Thyroid gland (tissue), 4 donors: ENCODE measurements around the gene RNF40. TPM values are rescaled to one million over a fixed set of nuclear protein-coding genes. Genes with fewer than 3 reads are reported as not detected.
"Not testable (repeated sequence)": the region's sequence is repeated elsewhere in the genome, so short reads cannot be mapped to it uniquely, and the experiment has no call there.

Source experiments
- DNase-seq, 2 donors: peaks; one replicate each; pipeline ENCODE4 v3.0.0-alpha.2; 2019
- H3K27ac ChIP-seq, 3 donors: fragments of 200-600 bp; sonication (generic); 1 replicate in 2 of 3; 2 replicates in 1 of 3; pipeline ENCODE4 v1.5.1; 2016 to 2019; ENCODE audit warnings: mild to moderate bottlenecking in 1 of 3, moderate library complexity in 1 of 3
- H3K27me3 ChIP-seq: fragments of 200-600 bp; sonication (generic); one replicate; pipeline ENCODE4 v1.5.1; 2019
- H3K36me3 ChIP-seq, 2 donors: fragments of 200-600 bp; sonication (generic); one replicate each; pipeline ENCODE4 v1.5.1; 2016 to 2019
- H3K4me1 ChIP-seq, 2 donors: fragments of 200-600 bp; sonication (generic); one replicate each; pipeline ENCODE4 v1.5.1; 2017 to 2019
- H3K4me3 ChIP-seq, 3 donors: fragments of 200-600 bp; sonication (generic); replicated peaks in 1 of 3; 1 replicate in 2 of 3; 2 replicates in 1 of 3; pipeline ENCODE4 v1.5.1; 2016; ENCODE audit warnings: mild to moderate bottlenecking in 1 of 3
- H3K9me3 ChIP-seq: fragments of 200-600 bp; sonication (generic); one replicate; pipeline ENCODE4 v1.5.1; 2017
- POLR2A ChIP-seq, 2 donors: fragments of 450-650 bp; IDR thresholded peaks; one replicate each; pipeline ENCODE4 v1.6.1; 2017; ENCODE audit warnings: antibody characterized with exemption in 2 of 2, mild to moderate bottlenecking in 2 of 2, moderate library complexity in 1 of 2
- WGBS, 2 donors: methylation state at CpG; one replicate each; pipeline ENCODE4 v1.1.5; 2017; 5-methylcytosine and 5-hydroxymethylcytosine counted together
- intact Hi-C: fragments of 100-400 bp; cut with DNase I; formaldehyde crosslinking; loops from one replicate; pipeline ENCODE4 v1.15.1; 2023
- total RNA-seq, 4 donors: library from RNA; depleted of rRNA; stranded (reverse); fragments of >200 nt; gene quantifications; one replicate each; pipeline ENCODE4 v1.2.3, GENCODE V29; 2016
- TF ChIP-seq, protein P1 (sequence below), 6 experiments: fragments of 200-600 bp in 3 of 6; fragments of 450-650 bp in 3 of 6; sonication (generic) in 3 of 6; IDR thresholded peaks; one replicate each; pipeline ENCODE4 v1.5.1; 2016 to 2019; ENCODE audit warnings: antibody characterized with exemption in 6 of 6, mild to moderate bottlenecking in 2 of 6, inconsistent platforms in 1 of 6, moderate library complexity in 1 of 6

The RNF40 gene
- total RNA-seq, 4 donors from 2014 or later, result 105 to 147 (median 113) TPM

DNA sequence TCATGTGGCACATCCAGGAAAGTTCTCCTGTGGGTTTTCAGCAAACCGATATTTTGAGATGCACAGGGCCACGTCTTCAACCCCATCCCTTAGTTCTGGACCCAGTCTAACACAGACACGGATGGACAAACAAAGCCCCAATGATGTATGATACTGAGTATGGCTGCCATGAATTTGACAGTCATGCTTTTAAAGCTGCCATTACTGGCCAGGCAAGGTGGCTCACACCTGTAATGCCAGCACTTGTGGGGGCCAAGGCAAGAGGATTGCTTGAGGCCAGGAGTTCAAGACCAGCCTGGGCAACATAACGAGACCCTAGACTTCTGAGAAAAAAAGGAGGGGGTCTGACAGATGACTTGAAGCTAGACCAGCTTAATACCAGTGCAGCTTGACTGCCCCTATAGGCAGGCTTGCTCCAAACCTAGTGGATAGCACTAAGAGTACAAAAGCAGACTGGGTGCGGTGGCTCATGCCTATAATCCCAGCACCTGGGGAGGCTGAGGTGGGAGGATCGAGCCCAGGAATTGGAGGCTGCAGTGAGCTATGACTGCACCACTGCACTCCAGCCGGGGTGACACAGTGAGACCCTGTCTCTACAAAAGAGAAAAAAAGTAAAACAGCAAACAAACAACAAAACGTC lies 35.7 kb downstream of the RNF40 start:
- Histone ChIP-seq H3K27ac (no peak overlapping the region), H3K4me3 (no peak overlapping the region), H3K4me1 (no peaks in the 10 kb centered on the region), H3K27me3 (no peaks in the 10 kb centered on the region), H3K9me3 (no peaks in the 10 kb centered on the region), H3K36me3 (no peaks in the 10 kb centered on the region)
- intact Hi-C loops, result no loop called here
- TF ChIP-seq, protein P1, sequence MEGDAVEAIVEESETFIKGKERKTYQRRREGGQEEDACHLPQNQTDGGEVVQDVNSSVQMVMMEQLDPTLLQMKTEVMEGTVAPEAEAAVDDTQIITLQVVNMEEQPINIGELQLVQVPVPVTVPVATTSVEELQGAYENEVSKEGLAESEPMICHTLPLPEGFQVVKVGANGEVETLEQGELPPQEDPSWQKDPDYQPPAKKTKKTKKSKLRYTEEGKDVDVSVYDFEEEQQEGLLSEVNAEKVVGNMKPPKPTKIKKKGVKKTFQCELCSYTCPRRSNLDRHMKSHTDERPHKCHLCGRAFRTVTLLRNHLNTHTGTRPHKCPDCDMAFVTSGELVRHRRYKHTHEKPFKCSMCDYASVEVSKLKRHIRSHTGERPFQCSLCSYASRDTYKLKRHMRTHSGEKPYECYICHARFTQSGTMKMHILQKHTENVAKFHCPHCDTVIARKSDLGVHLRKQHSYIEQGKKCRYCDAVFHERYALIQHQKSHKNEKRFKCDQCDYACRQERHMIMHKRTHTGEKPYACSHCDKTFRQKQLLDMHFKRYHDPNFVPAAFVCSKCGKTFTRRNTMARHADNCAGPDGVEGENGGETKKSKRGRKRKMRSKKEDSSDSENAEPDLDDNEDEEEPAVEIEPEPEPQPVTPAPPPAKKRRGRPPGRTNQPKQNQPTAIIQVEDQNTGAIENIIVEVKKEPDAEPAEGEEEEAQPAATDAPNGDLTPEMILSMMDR (IDR thresholded peaks at IDR 0.05), result no peak
- TF ChIP-seq POLR2A (IDR thresholded peaks at IDR 0.05), result no peak
- 80 to 81% methylated on average over 8 of the region's 8 CpGs for WGBS, 2 donors
- no peak for DNase-seq

DNA sequence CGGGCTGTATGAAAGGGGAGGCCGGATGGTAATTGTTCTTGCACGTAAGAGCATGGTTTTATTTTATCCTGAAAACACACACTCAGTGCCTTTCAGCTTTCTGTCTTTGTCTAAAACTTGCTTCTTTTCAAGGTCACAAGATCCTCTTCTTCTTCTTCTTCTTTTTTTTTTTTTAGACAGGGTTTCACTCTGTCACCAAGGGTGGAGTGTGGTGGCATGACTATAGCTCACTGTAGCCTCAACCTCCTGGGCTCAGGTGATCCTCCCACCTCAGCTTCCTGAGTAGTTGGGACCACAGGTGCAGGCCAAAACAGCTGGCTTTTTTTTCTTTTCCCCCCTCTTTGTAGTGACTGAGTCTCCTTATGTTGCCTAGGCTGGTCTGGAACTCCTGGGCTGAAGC lies 40.8 kb downstream of the RNF40 start:
- WGBS, 2 donors, result 65 to 69% methylated on average over 3 of the region's 3 CpGs
- Histone ChIP-seq H3K36me3 (no peaks in the 10 kb centered on the region), H3K4me3 (no peak overlapping the region), H3K27me3 (no peaks in the 10 kb centered on the region), H3K4me1 (peaks cover 2 to 11% of the 10 kb centered on the region in 2 donors), H3K27ac (no peak overlapping the region), H3K9me3 (no peaks in the 10 kb centered on the region)
- DNase-seq, result no peak
- TF ChIP-seq POLR2A (IDR thresholded peaks at IDR 0.05), result no peak
- TF ChIP-seq, protein P1 (IDR thresholded peaks at IDR 0.05), result no peak
- intact Hi-C loops, result no loop called here

DNA sequence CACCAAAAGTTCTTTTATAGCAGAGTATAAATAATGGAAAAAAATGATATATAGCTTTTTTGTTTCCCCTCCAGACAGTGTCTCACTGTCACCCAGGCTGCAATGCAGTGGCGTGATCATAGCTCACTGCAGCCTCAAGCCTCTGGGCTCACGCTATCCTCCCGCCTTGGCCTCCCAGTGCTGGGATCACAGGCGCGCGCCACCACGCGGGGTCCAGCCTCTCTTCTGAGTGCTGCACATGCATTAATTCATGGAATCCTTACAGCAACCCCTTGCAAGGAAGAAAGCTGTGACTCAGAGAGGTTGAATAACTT lies 42.9 kb downstream of the RNF40 start:
- no peak for DNase-seq
- H3K36me3 ChIP-seq, result no peaks in the 10 kb centered on the region
- intact Hi-C loops, result no loop called here
- WGBS, 2 donors, result 39 to 40% methylated on average over 8 of the region's 8 CpGs
- no peak for TF ChIP-seq POLR2A (IDR thresholded peaks at IDR 0.05)
- no peaks in the 10 kb centered on the region for H3K27me3 ChIP-seq
- peaks cover 2 to 11% of the 10 kb centered on the region in 2 donors for H3K4me1 ChIP-seq
- no peaks in the 10 kb centered on the region for H3K9me3 ChIP-seq
- H3K4me3 ChIP-seq, result peak overlapping the region in 2 of 3 donors; percentile 39 to 59
- H3K27ac ChIP-seq, result peak overlapping the region in 1 of 3 donors; percentile 70

DNA sequence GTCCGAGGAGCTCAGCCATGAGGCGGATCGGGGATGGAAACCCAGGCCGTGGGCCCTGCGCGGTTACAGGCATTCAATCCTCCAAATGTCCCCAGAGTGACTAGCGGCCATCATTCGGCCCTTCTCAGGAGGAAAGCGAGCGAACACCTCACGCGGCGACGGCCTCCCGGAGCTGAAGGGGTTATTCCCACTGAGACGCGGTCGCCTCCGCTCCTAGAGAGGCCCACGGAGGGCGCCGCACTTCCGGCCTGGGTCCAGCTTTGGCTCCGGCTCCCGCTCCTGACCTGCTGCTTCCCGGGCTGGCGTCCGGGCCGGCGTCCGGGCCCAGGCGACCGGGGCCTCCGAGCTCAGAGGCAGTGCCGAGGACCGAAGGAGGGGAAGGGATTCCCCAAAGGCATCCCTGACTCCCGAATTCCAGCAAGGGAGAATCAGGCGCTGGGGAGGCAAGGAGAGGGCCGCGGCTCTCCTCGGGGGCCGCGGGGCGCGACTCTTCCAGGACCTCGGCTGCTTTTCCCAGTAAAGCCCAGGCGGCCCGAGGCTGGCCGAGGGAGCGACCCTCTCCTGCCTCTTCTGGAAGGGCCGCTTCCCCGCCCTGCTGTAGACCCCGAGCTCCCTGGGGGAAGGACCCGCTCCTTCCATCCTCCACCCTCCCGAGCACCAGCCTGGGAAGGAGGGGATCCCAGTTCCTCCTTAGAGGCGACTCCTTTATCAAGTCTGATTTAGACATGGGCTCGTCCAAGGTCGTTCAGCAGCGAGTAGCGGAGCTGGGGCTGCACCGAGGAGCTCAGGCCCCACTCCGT lies 43.4 kb downstream of the RNF40 start:
- Histone ChIP-seq H3K27me3 (no peaks in the 10 kb centered on the region), H3K4me1 (peaks cover 2 to 11% of the 10 kb centered on the region in 2 donors), H3K27ac (peak overlapping the region; percentile 68 to 85 (median 70)), H3K36me3 (no peaks in the 10 kb centered on the region), H3K4me3 (peak overlapping the region; percentile 39 to 59 (median 46)), H3K9me3 (no peaks in the 10 kb centered on the region)
- WGBS, 2 donors, result 1 to 2% methylated on average over 10 to 32 of the region's 62 CpGs
- peak; percentile 87 to 89 for DNase-seq
- TF ChIP-seq, protein P1 (IDR thresholded peaks at IDR 0.05), result peak in 1 of 6 experiments; percentile 7
- TF ChIP-seq POLR2A (IDR thresholded peaks at IDR 0.05), result peak in 1 of 2 donors; percentile 84
- intact Hi-C loops, result no loop called here

DNA sequence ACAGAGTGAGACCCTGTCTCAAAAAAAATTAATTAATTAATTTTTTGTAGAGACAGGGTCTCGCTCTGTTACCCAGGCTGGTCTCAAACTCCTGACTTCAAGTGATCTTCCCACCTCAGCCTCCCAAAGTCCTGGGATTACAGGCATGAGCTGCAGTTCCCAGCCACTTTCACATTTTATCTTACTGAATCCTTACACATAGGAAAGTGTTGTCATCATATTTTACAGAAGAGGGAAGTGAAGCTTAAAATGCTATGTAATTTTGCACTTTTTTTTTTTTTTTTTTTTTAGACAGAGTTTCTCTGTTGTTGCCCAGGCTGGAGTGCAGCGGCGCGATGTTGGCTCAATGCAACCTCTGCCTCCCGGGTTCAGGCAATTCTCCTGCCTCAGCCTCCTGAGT lies 46.0 kb downstream of the RNF40 start:
- intact Hi-C loops, result no loop called here
- no peak overlapping the region for H3K27ac ChIP-seq
- no peak overlapping the region for H3K4me3 ChIP-seq
- no peak for DNase-seq
- 97% methylated on average over 5 of the region's 5 CpGs for WGBS, 2 donors
- no peaks in the 10 kb centered on the region for H3K36me3 ChIP-seq
- H3K9me3 ChIP-seq, result no peaks in the 10 kb centered on the region
- no peak for TF ChIP-seq POLR2A (IDR thresholded peaks at IDR 0.05)
- TF ChIP-seq, protein P1 (IDR thresholded peaks at IDR 0.05), result no peak
- H3K4me1 ChIP-seq, result peaks cover 2 to 11% of the 10 kb centered on the region in 2 donors
- no peaks in the 10 kb centered on the region for H3K27me3 ChIP-seq

DNA sequence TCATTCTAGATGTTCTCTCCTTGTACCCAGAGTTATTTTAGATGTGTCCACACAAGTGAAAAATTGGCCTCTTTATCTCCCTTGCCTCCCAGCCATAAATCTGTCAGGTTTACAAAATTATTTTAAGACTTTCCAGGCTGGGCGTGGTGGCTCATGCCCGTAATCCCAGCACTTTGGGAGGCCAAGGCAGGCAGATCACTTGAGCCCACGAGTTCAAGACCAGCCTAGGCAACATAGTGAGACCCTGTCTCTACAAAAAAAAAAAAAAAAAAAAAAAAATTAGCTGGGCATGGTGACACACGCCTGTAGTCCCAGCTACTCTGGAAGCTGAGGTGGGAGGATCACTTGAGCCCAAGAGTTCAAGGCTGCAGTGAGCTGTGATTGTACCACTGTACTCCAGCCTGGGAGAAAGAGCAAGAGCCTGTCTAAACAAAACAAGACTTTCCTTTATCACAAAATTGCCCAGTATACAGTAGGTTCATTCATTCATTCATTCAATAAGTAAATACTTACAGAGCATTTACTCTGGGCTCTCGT lies 46.8 kb downstream of the RNF40 start:
- H3K27me3 ChIP-seq, H3K9me3 ChIP-seq, H3K27ac ChIP-seq, H3K36me3 ChIP-seq, DNase-seq, H3K4me3 ChIP-seq, intact Hi-C loops: not testable (repeated sequence)
- H3K4me1 ChIP-seq, result peaks cover 5 to 15% of the 10 kb centered on the region in 2 donors
- WGBS, 2 donors, result 72 to 73% methylated on average over 5 of the region's 5 CpGs

DNA sequence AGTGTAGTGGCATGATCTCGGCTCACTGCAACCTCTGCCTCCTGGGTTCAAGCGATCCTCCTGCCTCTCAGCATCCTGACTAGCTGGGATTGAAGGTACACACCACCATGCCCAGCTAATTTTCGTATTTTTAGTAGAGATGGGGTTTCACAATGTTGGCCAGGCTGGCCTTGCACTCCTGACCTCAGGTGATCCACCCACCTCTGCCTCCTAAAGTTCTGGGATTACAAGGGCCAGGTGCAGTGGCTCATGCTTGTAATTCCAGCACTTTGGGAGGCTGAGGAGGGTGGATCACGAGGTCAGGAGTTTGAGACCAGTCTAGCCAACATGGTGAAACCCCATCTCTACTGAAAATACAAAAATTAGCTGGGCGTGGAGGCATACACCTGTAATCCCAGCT lies 47.6 kb downstream of the RNF40 start:
- WGBS, 2 donors, result 75 to 81% methylated on average over 5 of the region's 5 CpGs
- H3K36me3 ChIP-seq, H3K27me3 ChIP-seq, H3K4me3 ChIP-seq, H3K27ac ChIP-seq, H3K9me3 ChIP-seq, DNase-seq, intact Hi-C loops: not testable (repeated sequence)
- peaks cover 6 to 19% of the 10 kb centered on the region in 2 donors for H3K4me1 ChIP-seq
